ENCODE results near the gene CHCHD6.

The CHCHD6 gene

DNA sequence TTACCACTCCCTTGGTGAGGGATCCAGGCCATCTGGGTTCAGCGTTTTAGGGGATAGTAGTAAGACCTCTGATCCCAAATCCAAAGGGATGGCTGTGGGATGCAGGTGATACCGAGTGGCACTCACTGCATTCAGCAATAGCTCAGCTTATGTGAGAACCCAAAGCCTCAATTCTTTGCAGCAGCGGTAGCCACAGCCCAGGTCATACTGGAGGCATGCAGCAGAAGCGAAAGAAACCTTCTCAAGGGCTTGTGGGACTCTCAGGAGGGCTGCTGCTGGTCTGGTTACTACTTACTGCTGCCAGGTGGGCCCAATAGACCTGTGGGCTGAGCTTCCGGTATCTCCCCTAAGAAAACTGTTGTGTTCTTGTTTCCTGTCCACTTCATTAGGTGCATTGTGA is 38.0 kb downstream of the CHCHD6 start:
- no peak for DNase-seq (ENCODE audit: low read depth in 1 of 2, low spot score in 1 of 2)

DNA sequence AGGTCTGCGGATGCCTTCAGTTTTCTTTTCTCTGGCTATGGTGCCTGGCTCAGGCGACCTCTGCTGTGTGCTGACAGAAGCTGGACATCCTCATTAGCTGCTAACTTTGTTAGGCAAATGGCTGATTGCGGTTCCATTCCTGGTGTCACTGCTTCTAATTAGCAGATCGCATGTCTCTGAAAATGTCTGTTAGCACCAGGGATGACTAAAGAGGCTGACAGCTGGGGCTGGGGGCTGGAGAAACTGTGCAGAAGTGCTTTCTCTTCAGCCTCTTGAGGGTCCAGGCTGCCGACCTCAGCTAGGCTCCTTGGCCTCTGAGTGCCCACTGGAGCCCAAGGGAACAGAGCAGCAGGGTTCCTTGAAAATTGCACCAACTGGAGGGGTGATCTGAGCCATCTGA is 39.3 kb downstream of the CHCHD6 start:
- DNase-seq (ENCODE audit: low read depth in 1 of 2, low spot score in 1 of 2) = no peak

DNA sequence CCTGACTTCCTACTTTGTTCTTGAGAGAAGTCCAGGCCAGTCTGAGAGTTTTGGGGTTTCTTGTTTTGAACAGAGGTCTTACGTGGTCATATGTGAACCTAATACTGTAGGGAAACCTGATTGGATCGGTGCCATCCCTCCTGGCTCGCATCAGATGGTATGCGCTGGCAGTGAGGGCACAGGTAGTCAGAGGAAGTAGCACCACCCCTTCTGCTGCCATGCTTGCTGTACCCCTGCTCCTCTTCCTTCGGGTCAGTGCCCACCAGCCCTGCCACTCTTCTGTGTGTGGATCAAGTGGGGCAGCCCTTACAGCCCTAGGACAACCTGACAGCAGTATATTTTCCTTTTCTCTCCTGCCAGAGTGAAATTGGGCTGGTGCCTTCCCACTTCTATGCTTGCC is 39.7 kb downstream of the CHCHD6 start:
- no peak for DNase-seq (ENCODE audit: low read depth in 1 of 2, low spot score in 1 of 2)

- DNase-seq (ENCODE audit: low read depth in 1 of 2, low spot score in 1 of 2) = no peak
Measured at GRCh38 chr3:126745760-126746394, 41.8 kb downstream of the CHCHD6 start.

- DNase-seq (ENCODE audit: low read depth in 1 of 2, low spot score in 1 of 2) = no peak
Measured at GRCh38 chr3:126746395-126747177, 42.5 kb downstream of the CHCHD6 start.

DNA sequence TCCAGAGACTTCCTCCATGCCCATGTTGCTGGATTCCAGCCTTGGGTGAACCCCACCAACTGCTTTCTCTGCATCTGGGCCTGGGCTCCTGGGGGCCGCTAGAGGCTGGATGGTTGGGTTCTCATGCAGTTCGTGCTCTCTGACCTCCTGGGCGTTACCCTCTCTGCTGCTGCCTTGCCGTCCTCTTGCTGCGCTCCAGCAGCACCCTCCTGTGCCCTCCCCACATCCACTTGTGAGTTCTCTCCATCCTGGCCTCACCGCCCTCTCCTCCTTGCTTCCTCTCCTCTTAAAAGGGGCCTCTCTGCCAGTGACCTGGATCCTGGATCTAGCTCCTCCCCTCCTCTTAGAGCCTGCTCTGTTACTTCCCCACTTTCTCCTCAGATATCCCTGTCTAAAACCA is 43.7 kb downstream of the CHCHD6 start:
- no peak for DNase-seq (ENCODE audit: low read depth in 1 of 2, low spot score in 1 of 2)

DNA sequence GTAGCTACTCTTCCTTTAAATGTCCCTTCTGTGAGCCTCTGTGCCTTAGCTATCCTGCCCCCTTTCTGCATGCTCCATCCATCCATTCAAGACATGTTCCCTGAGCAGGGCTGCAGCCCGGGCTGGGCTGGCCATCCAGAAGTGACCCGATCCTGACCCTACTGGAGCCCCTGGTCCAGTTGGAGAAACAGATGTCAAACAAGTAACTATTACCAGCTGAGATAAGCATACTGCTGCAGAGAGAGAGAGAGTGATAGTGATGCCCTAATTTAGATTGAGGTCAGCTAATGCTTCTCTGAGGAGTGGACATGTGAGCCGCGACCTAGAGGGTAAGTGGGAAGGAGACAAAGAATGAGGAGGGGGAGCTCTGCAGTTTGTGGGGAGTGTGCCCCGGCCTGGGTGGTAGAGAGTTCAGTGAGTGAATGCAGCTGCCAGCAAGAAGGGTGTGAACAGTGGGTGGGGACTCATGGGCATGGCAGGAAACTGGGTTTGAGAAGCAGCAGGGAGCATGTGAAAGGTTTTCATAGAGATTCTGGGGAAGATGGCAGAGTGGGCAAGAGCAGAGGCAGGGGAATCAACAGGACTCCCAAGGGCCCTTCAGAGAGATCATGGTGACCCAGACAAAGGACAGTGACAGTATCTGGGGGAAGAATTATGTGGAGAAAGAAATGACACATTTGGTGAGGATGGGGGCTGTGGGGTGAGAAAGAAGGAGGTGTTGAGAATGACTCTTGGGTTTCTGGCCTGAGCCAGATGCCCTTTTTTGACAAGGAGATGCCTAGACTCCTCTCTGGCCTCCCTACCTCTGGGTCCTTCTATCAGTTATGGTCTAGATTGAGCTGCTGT is 44.9 kb downstream of the CHCHD6 start:
- DNase-seq (ENCODE audit: low read depth in 1 of 2, low spot score in 1 of 2) = no peak

GRCh38 chr3:126749547-126749875 is 45.5 kb downstream of the CHCHD6 start:
- no peak for DNase-seq (ENCODE audit: low read depth in 1 of 2, low spot score in 1 of 2)

GRCh38 chr3:126749931-126750755 is 46.1 kb downstream of the CHCHD6 start:
- DNase-seq (ENCODE audit: low read depth in 1 of 2, low spot score in 1 of 2) = no peak

- no peak for DNase-seq (ENCODE audit: low read depth in 1 of 2, low spot score in 1 of 2)
Measured at GRCh38 chr3:126750756-126751121, 46.7 kb downstream of the CHCHD6 start.

GRCh38 chr3:126751611-126752302 is 47.7 kb downstream of the CHCHD6 start:
- no peak for DNase-seq (ENCODE audit: low read depth in 1 of 2, low spot score in 1 of 2)

GRCh38 chr3:126752303-126753190 is 48.5 kb downstream of the CHCHD6 start:
- no peak for DNase-seq (ENCODE audit: low read depth in 1 of 2, low spot score in 1 of 2)

- DNase-seq (ENCODE audit: low read depth in 1 of 2, low spot score in 1 of 2) = no peak
Measured at GRCh38 chr3:126753191-126754160, 49.4 kb downstream of the CHCHD6 start.

GRCh38 chr3:126755866-126756265 is 51.8 kb downstream of the CHCHD6 start:
- no peak for DNase-seq (ENCODE audit: low read depth in 1 of 2, low spot score in 1 of 2)

DNA sequence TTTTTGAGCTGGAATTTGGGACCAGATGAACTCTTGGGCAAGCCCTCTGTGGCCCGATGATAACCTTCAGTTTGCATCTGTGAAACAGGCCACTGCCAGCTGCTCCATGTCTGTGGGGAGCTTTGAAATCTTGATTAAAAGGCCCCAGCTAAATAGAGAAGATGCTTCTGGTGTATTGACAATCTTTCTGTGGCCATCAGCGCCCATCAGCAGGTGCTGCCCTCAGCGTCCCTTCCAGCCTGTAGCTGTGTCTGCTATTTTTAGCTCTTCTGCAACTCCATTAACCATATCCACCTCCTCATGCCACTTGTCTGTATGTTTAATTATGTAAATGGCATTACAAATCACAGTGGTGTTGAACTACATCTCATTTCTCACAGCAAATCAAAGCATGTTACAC is 54.0 kb downstream of the CHCHD6 start:
- no peak for DNase-seq (ENCODE audit: low read depth in 1 of 2, low spot score in 1 of 2)

GRCh38 chr3:126758882-126759281 is 54.8 kb downstream of the CHCHD6 start:
- DNase-seq (ENCODE audit: low read depth in 1 of 2, low spot score in 1 of 2) = no peak

- DNase-seq (ENCODE audit: low read depth in 1 of 2, low spot score in 1 of 2) = no peak
Measured at GRCh38 chr3:126760541-126760940, 56.5 kb downstream of the CHCHD6 start.

DNA sequence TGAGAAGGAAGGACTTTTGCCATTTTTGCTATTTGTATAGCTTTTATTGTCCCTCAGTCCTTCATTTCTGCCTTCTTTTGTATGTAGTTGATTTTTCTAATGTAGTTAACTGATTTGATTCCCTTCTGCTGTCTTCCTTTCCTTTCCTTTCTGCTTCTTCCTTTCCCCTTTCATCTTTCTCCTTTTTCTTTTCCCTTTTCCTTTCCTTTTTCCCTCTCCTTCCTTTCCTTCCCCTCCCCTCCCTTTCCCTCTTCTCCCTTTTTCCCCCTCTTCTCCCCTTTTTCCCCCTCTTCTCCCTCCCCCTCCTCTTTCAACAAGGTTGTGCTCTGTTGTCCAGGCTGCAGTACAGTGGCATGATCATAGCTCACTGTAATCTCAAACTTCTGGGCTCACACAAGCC is 59.0 kb downstream of the CHCHD6 start:
- DNase-seq (ENCODE audit: low read depth in 1 of 2, low spot score in 1 of 2) = no peak

Data from activated T-helper 1 cell treated with anti-CD3 and anti-CD28 coated beads, Interleukin-2, amount 50 U/mL, for 16 hours (primary cell).